Measurements from ENCODE around the gene NGLY1. TPM values are rescaled to one million over a fixed set of nuclear protein-coding genes. Genes with fewer than 3 reads are reported as not detected.

Gene NGLY1
- total and polyA plus RNA-seq, 2 of the 4 experiments (the other 2 are of a cell fraction) = 10.0 to 14.9 TPM

DNA sequence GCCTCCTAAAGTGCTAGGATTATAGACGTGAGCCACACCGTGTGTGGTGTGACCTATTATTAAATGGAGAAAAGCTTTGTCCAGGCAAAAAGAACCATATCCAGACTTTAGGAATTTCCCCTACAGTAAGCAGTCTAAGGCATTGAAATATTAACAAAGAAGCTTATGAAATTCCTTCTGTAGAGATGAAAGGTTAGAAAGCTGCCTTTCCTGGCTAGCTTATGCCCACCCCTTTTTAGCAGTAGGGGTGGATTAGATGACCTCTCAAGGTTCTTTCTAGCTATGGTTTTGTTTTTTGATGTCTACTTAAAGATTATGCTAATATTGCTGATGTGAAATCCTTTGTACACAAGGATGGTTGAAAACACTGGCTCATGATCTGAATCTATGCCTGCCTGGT lies 20.6 kb upstream of the NGLY1 start:
- no peak overlapping the region for H3K4me2 ChIP-seq (ENCODE audit: low read depth, low read length)
- H2BK5ac ChIP-seq (ENCODE audit: low read depth, low read length, poor library complexity, severe bottlenecking) = no peak overlapping the region
- no peak overlapping the region for H3K18ac ChIP-seq (ENCODE audit: low read depth, low read length)
- no peak overlapping the region for H3K56ac ChIP-seq (ENCODE audit: extremely low read depth, insufficient read depth, low read length)
- H2BK15ac ChIP-seq (ENCODE audit: low read depth, low read length) = no peak overlapping the region
- H3K79me1 ChIP-seq (ENCODE audit: low read depth in 1 of 2, low read length in 2 of 2) = no peaks in the 10 kb centered on the region
- TF ChIP-seq FOS (IDR thresholded peaks at IDR 0.05; ENCODE audit: low read depth, low read length) (no peak), SMC3 (IDR thresholded peaks at IDR 0.05; ENCODE audit: low read depth, low read length) (no peak), MXI1 (IDR thresholded peaks at IDR 0.05; ENCODE audit: borderline replicate concordance, low read depth, low read length) (no peak), CHD1 (IDR thresholded peaks at IDR 0.05; ENCODE audit: low read depth, low read length) (no peak), NFE2L2 (IDR thresholded peaks at IDR 0.05; ENCODE audit: low read depth, low read length) (no peak), BHLHE40 (IDR thresholded peaks at IDR 0.05; ENCODE audit: low read depth, low read length) (no peak), RFX5 (IDR thresholded peaks at IDR 0.05; ENCODE audit: low read depth, low read length) (no peak), RAD21 (IDR thresholded peaks at IDR 0.05; ENCODE audit: low read length) (no peak), CEBPB (IDR thresholded peaks at IDR 0.05; ENCODE audit: low read depth, low read length) (no peak), MAFK (IDR thresholded peaks at IDR 0.05; ENCODE audit: low read depth, low read length) (no peak)
- TF ChIP-seq, protein P1, sequence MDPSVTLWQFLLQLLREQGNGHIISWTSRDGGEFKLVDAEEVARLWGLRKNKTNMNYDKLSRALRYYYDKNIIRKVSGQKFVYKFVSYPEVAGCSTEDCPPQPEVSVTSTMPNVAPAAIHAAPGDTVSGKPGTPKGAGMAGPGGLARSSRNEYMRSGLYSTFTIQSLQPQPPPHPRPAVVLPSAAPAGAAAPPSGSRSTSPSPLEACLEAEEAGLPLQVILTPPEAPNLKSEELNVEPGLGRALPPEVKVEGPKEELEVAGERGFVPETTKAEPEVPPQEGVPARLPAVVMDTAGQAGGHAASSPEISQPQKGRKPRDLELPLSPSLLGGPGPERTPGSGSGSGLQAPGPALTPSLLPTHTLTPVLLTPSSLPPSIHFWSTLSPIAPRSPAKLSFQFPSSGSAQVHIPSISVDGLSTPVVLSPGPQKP (IDR thresholded peaks at IDR 0.05; ENCODE audit: borderline replicate concordance, low read depth, low read length) = no peak
- TF ChIP-seq, protein P2, sequence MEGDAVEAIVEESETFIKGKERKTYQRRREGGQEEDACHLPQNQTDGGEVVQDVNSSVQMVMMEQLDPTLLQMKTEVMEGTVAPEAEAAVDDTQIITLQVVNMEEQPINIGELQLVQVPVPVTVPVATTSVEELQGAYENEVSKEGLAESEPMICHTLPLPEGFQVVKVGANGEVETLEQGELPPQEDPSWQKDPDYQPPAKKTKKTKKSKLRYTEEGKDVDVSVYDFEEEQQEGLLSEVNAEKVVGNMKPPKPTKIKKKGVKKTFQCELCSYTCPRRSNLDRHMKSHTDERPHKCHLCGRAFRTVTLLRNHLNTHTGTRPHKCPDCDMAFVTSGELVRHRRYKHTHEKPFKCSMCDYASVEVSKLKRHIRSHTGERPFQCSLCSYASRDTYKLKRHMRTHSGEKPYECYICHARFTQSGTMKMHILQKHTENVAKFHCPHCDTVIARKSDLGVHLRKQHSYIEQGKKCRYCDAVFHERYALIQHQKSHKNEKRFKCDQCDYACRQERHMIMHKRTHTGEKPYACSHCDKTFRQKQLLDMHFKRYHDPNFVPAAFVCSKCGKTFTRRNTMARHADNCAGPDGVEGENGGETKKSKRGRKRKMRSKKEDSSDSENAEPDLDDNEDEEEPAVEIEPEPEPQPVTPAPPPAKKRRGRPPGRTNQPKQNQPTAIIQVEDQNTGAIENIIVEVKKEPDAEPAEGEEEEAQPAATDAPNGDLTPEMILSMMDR (conservative IDR thresholded peaks at IDR 0.05; ENCODE audit: low read depth, low read length) = no peak
- TF ChIP-seq, protein P3, sequence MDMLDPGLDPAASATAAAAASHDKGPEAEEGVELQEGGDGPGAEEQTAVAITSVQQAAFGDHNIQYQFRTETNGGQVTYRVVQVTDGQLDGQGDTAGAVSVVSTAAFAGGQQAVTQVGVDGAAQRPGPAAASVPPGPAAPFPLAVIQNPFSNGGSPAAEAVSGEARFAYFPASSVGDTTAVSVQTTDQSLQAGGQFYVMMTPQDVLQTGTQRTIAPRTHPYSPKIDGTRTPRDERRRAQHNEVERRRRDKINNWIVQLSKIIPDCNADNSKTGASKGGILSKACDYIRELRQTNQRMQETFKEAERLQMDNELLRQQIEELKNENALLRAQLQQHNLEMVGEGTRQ (IDR thresholded peaks at IDR 0.05; ENCODE audit: low read depth, low read length) = no peak
- dilution Hi-C loops (cut with HindIII; ENCODE audit: low sequenced_read_pairs, unreplicated experiment) = no loop called here
- H2BK20ac ChIP-seq (ENCODE audit: low read depth, low read length) = no peak overlapping the region
- H3K4me3 ChIP-seq (ENCODE audit: insufficient read depth, low read depth, low read length) = no peak overlapping the region
- H4K5ac ChIP-seq (ENCODE audit: low read depth, low read length) = no peak overlapping the region
- no peaks in the 10 kb centered on the region for H3K9me1 ChIP-seq (ENCODE audit: insufficient read depth, low read length)
- no peaks in the 10 kb centered on the region for H3K9me3 ChIP-seq (ENCODE audit: control insufficient read depth, insufficient read depth, low read length)
- intact Hi-C loops (cut with micrococcal nuclease) = no loop called here
- no peak overlapping the region for H3K27ac ChIP-seq (ENCODE audit: insufficient read depth, low read length)
- no peak overlapping the region for H2AK5ac ChIP-seq (ENCODE audit: low read depth, low read length)
- CTCF ChIA-PET = no interaction called here
- no TSS peak for BruUV-seq (replicated peaks)
- H4K8ac ChIP-seq (ENCODE audit: low read depth in 2 of 2, low read length in 2 of 2) = no peak overlapping the region
- in situ Hi-C loops (cut with MboI; ENCODE audit: low sequenced_read_pairs) = no loop called here
- no peaks in the 10 kb centered on the region for H3K27me3 ChIP-seq (ENCODE audit: control insufficient read depth, insufficient read depth, low read length)
- H3K9ac ChIP-seq (ENCODE audit: low read depth, low read length) = no peak overlapping the region
- H2AFZ ChIP-seq (replicated peaks; ENCODE audit: low read length, poor library complexity) = no peak overlapping the region
- no peaks in the 10 kb centered on the region for H3K4me1 ChIP-seq (ENCODE audit: control insufficient read depth, insufficient read depth, low read length)
- H3K23ac ChIP-seq (ENCODE audit: low read depth, low read length) = no peak overlapping the region
- H4K20me1 ChIP-seq (ENCODE audit: insufficient read depth, low read length) = no peaks in the 10 kb centered on the region
- DNase-seq = no peak
- H2AK9ac ChIP-seq (replicated peaks; ENCODE audit: low read depth, low read length, poor library complexity) = no peak overlapping the region
- no peak for ATAC-seq (ENCODE audit: low read depth)
- no peak overlapping the region for H2BK120ac ChIP-seq (ENCODE audit: low read depth, low read length)
- H4K91ac ChIP-seq (ENCODE audit: insufficient read depth, low read depth, low read length) = no peak overlapping the region
- POLR2A ChIA-PET (ENCODE audit: unreplicated experiment) = no interaction called here
- no peaks in the 10 kb centered on the region for H3K36me3 ChIP-seq (ENCODE audit: control insufficient read depth, insufficient read depth, low read length)
- H3K4ac ChIP-seq (ENCODE audit: low read depth, low read length) = no peak overlapping the region
- no CpG with 5 or more reads among the region's 2 CpGs for WGBS, 2 experiments (ENCODE audit: extremely low coverage in 2 of 2, insufficient read length in 1 of 2)
- no peak overlapping the region for H3K14ac ChIP-seq (replicated peaks; ENCODE audit: low read depth, low read length)
